Stomach (tissue), 9 donors: ENCODE results near the gene CFAP46. TPM values are rescaled to one million over a fixed set of nuclear protein-coding genes. Genes with fewer than 3 reads are reported as not detected.

Experiments
- DNase-seq, 2 donors: peaks; one replicate each; pipeline versions ENCODE4 v3.0.0 to v3.0.0-alpha.2; 2013 to 2019
- H3K27ac ChIP-seq, 5 donors: fragments of 200-600 bp in 4 of 5; sonication (generic) in 4 of 5; one replicate each; pipeline ENCODE4 v1.5.1; 2013 to 2019; ENCODE audit warnings: mild to moderate bottlenecking in 1 of 5, moderate library complexity in 1 of 5
- H3K27me3 ChIP-seq, 3 donors: fragments of 200-600 bp; sonication (generic); one replicate each; pipeline ENCODE4 v1.5.1; 2017 to 2019; ENCODE audit warnings: mixed run types in 1 of 3
- H3K36me3 ChIP-seq, 4 donors: fragments of 200-600 bp; sonication (generic); 1 replicate in 3 of 4; 2 replicates in 1 of 4; pipeline ENCODE4 v1.5.1; 2016 to 2019
- H3K4me1 ChIP-seq, 4 donors: fragments of 200-600 bp; sonication (generic); one replicate each; pipeline ENCODE4 v1.5.1; 2016 to 2019
- H3K4me3 ChIP-seq, 4 donors: fragments of 200-600 bp; sonication (generic) in 3 of 4; one replicate each; pipeline ENCODE4 v1.5.1; 2016 to 2019; ENCODE audit warnings: mild to moderate bottlenecking in 1 of 4
- H3K9me3 ChIP-seq, 4 donors: fragments of 200-600 bp; sonication (generic); one replicate each; pipeline ENCODE4 v1.5.1; 2016 to 2019
- EP300 ChIP-seq: sonication (generic); formaldehyde crosslinking; IDR thresholded peaks from one replicate; pipeline ENCODE4 v1.6.1; 2017; ENCODE audit warnings: antibody characterized with exemption
- POLR2A ChIP-seq, 4 donors: fragments of 450-650 bp; IDR thresholded peaks; one replicate each; pipeline ENCODE4 v1.6.1; 2016; ENCODE audit warnings: antibody characterized with exemption in 4 of 4, control low read depth in 2 of 4, mild to moderate bottlenecking in 1 of 4, moderate library complexity in 1 of 4
- POLR2AphosphoS5 ChIP-seq, 3 donors: sonication (generic); formaldehyde crosslinking; IDR thresholded peaks; one replicate each; pipeline ENCODE4 v1.6.1; 2016; ENCODE audit warnings: antibody characterized with exemption in 3 of 3
- whole genome bisulfite sequencing, 5 donors: extraction: QIAGEN DNeasy Blood & Tissue Kit in 3 of 5; methylation state at CpG; one replicate each; pipeline versions ENCODE4 v1.1.5 to v1.1.7; 2013 to 2018; 5-methylcytosine and 5-hydroxymethylcytosine counted together
- intact Hi-C: fragments of 100-400 bp; cut with DNase I; formaldehyde crosslinking; loops from one replicate; pipeline ENCODE4 v1.15.1; 2023; ENCODE audit warnings: low total_unique reads
- polyA plus RNA-seq, 3 donors: library from polyadenylated mRNA; stranded (reverse); fragments of 200-250 nt; gene quantifications; one replicate each; pipeline ENCODE4 v1.2.3, GENCODE V29; 2013
- total RNA-seq, 5 donors: library from RNA; depleted of rRNA; stranded (reverse); fragments of >200 nt; gene quantifications; one replicate each; pipeline versions ENCODE4 v1.1.0 to v1.2.3, GENCODE V29; 2014 to 2016
- TF ChIP-seq, protein P1 (sequence below), 7 experiments: fragments of 450-650 bp in 4 of 7; fragments of 200-600 bp in 3 of 7; sonication (generic) in 3 of 7; IDR thresholded peaks; one replicate each; pipeline ENCODE4 v1.5.1; 2016 to 2019; ENCODE audit warnings: antibody characterized with exemption in 7 of 7, control low read depth in 2 of 7, mild to moderate bottlenecking in 1 of 7
- donor health status: healthy with polysubstance abuse.
- donor health status: Bipolar disorder and iron deficiency.
- donor health status: healthy.

The CFAP46 gene
- total and polyA plus RNA-seq, 8 donors: under 0.01 to 5.8 (median 1.8) TPM; not detected in 1

DNA sequence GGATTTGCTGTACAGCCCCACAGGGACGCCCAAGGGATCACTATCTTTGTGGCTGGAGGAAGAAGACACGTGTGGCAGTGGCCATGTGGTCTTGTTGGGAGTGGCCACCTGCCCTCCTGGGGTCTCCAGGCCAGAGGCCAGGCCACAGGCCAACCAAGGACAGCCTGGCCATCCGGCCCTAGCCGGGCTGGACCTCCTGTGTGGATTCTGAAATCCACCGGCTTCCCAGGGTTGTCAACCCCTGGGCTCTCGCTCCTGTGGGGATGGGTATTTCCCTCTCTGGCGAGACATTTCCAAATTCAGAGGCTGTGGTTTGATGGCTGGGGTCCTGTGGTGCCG is 31.5 kb upstream of the CFAP46 start:
- Histone ChIP-seq H3K27ac (no peak overlapping the region), H3K36me3 (no peaks in the 10 kb centered on the region), H3K9me3 (peaks cover 0 to 14% (median 4%) of the 10 kb centered on the region in 4 donors), H3K27me3 (peaks cover 0 to 88% (median 56%) of the 10 kb centered on the region in 3 donors), H3K4me3 (no peak overlapping the region), H3K4me1 (no peaks in the 10 kb centered on the region)
- intact Hi-C loops: no loop called here
- DNase-seq: no peak
- WGBS, 5 donors: 68 to 83% (median 71%) methylated on average over 6 to 8 of the region's 8 CpGs
- TF ChIP-seq POLR2AphosphoS5 (IDR thresholded peaks at IDR 0.05) (no peak), EP300 (no peak), POLR2A (IDR thresholded peaks at IDR 0.05) (no peak)
- TF ChIP-seq, protein P1, sequence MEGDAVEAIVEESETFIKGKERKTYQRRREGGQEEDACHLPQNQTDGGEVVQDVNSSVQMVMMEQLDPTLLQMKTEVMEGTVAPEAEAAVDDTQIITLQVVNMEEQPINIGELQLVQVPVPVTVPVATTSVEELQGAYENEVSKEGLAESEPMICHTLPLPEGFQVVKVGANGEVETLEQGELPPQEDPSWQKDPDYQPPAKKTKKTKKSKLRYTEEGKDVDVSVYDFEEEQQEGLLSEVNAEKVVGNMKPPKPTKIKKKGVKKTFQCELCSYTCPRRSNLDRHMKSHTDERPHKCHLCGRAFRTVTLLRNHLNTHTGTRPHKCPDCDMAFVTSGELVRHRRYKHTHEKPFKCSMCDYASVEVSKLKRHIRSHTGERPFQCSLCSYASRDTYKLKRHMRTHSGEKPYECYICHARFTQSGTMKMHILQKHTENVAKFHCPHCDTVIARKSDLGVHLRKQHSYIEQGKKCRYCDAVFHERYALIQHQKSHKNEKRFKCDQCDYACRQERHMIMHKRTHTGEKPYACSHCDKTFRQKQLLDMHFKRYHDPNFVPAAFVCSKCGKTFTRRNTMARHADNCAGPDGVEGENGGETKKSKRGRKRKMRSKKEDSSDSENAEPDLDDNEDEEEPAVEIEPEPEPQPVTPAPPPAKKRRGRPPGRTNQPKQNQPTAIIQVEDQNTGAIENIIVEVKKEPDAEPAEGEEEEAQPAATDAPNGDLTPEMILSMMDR (IDR thresholded peaks at IDR 0.05): no peak

DNA sequence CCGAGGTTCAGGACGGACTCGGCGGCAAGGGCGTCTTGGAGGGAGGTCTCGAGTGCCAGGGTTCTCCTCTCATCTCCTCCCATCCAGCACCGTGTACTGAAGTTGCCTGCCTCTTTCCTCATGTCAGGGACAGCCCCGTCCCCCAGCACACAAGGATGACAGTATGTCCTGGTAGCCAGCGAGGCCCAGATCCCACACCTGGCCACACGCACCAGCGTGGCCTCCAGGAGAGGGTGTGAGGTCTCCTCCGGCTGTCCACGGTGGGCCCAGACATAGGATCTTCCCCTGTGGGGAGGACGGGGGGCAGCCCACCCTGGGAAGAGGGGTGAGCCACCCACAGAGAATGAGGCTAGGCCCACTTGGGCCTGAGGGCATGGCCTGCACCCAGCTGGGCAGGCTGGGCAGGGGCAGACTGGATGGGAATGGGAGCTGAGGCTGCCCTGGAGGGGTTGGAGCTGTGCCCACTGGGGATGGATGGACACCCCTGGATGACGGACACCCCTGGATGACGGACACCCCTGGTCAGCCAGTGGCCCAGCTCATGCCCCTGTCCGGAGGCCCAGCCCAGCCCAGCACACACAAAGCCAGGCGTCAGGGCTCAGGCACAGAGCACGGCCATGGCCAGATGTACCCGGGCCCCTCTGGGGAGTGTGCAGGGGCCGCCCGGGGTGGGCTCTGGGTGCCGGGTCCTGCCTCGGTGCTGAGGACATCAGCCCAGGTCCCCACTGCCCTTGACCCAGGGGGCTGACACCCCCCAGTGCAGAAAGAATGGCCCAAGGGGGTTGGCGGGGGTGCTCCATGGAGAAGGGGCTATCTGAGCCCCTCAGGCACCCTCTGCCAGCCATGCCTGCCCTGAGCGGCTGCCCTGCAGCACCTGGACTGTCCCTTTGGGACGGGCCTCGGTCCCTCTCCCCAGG is 30.9 kb upstream of the CFAP46 start:
- intact Hi-C loops: no loop called here
- TF ChIP-seq POLR2A (IDR thresholded peaks at IDR 0.05) (no peak), POLR2AphosphoS5 (IDR thresholded peaks at IDR 0.05) (no peak), EP300 (no peak)
- TF ChIP-seq, protein P1 (IDR thresholded peaks at IDR 0.05): no peak
- H3K27me3 ChIP-seq: peaks cover 0 to 88% (median 56%) of the 10 kb centered on the region in 3 donors
- WGBS, 5 donors: 80 to 86% (median 82%) methylated on average over 16 to 28 of the region's 28 CpGs
- no peak for DNase-seq
- H3K9me3 ChIP-seq: peaks cover 0 to 14% (median 4%) of the 10 kb centered on the region in 4 donors
- H3K4me3 ChIP-seq: no peak overlapping the region
- no peak overlapping the region for H3K27ac ChIP-seq
- H3K36me3 ChIP-seq: no peaks in the 10 kb centered on the region
- no peaks in the 10 kb centered on the region for H3K4me1 ChIP-seq

DNA sequence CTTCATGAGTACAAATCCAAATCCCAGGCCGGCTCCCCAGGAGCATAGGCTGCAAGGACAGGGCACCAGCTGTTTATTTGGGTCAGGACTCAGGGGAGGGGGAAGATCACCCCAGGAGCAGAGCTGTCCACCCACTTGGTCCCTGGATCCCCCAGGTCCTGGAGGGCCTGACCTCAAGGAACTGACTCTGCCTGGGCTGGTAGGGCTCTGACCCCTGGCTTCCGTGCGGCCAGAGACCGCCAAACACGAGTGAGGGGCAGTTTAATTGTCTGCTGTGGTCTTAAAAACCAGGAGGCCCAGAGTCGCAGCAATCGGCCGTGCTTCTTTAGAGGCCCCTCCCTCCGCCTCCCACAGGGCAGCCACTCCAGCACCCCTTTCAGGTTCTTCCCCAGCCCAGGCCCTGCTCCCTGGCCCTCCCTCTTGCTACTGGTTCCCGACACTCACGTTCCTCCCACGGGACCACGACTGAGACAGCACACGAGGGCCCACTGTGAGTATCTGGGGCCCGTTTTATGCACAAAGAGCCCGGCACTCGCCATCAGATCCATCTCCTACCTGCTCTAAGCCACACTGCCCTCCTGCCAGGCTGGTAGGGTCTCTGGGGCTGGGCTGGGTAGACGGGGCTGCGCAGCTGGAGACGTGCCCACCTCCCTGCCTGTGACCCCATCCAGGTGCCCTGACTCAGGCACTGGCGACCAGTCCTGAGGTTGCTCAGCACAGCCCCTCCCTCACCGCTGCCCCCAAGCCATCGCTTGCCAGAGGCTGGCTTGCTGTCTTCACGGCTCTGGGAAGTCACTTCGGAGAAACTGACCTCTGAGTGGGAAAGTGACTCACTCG is 30.0 kb upstream of the CFAP46 start:
- TF ChIP-seq POLR2AphosphoS5 (IDR thresholded peaks at IDR 0.05): no peak
- TF ChIP-seq, protein P1 (IDR thresholded peaks at IDR 0.05): no peak
- no peak for TF ChIP-seq EP300
- no peak for TF ChIP-seq POLR2A (IDR thresholded peaks at IDR 0.05)
- H3K27me3 ChIP-seq: peaks cover 0 to 88% (median 54%) of the 10 kb centered on the region in 3 donors
- H3K36me3 ChIP-seq: no peaks in the 10 kb centered on the region
- peaks cover 0 to 14% (median 4%) of the 10 kb centered on the region in 4 donors for H3K9me3 ChIP-seq
- H3K4me3 ChIP-seq: no peak overlapping the region
- WGBS, 5 donors: 65 to 74% (median 72%) methylated on average over 20 to 26 of the region's 26 CpGs
- no peak overlapping the region for H3K27ac ChIP-seq
- intact Hi-C loops: no loop called here
- H3K4me1 ChIP-seq: no peaks in the 10 kb centered on the region
- DNase-seq: no peak

DNA sequence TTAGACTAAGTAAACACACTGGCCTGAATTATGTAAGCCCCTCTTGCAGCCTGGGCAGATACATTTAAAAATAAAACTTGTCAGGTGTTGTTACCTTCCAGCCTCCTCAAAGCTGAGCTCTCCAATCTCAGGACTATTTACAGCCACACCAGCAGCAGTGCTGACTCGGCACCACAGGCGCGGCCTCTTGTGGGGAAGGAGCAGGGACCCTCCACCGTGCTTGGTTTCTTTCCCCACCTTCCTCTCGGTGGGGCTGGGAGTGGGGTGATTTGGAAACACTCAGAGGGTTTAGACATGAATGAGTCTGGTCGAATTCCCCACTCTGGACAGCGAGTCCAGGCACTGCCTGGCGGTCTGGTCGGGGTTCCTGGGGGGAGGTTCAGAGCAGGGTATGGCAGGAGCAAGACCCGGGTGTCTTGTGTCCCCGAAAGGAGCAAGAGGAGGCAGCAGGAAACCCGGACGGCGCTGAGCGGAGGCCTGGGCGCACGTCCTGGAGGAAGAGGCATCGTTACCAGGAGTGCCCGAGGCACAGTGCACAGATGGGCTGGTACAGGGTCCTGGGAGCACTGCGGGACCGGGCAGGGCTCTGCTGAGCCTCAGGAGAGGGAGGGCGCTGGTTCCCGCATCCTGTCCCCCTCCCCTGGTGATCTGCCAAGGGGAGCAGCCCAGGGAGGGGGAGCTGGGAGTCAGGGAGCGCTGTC is 29.2 kb upstream of the CFAP46 start:
- intact Hi-C loops: no loop called here
- H3K4me3 ChIP-seq: no peak overlapping the region
- H3K27ac ChIP-seq: no peak overlapping the region
- WGBS, 5 donors: 37 to 46% (median 41%) methylated on average over 19 to 24 of the region's 24 CpGs
- H3K27me3 ChIP-seq: peaks cover 0 to 94% (median 48%) of the 10 kb centered on the region in 3 donors
- peaks cover 0 to 14% (median 4%) of the 10 kb centered on the region in 4 donors for H3K9me3 ChIP-seq
- TF ChIP-seq POLR2A (IDR thresholded peaks at IDR 0.05): no peak
- TF ChIP-seq EP300: no peak
- TF ChIP-seq POLR2AphosphoS5 (IDR thresholded peaks at IDR 0.05): no peak
- TF ChIP-seq, protein P1 (IDR thresholded peaks at IDR 0.05): no peak
- H3K36me3 ChIP-seq: no peaks in the 10 kb centered on the region
- H3K4me1 ChIP-seq: no peaks in the 10 kb centered on the region
- DNase-seq: no peak
